Choroid plexus epithelial cell (primary cell): Measurements from ENCODE around the gene AP3M1.

Experiments used
- DNase-seq: peaks from one replicate; pipeline ENCODE4 v3.0.0-alpha.2; 2010; ENCODE audit warnings: low read depth
- H3K4me3 ChIP-seq: 2 replicates; pipeline ENCODE4 v1.5.1; 2011; ENCODE audit warnings: low read depth, mild to moderate bottlenecking, control low read depth, low read length, moderate library complexity
- TF ChIP-seq, protein P1 (sequence below): conservative IDR thresholded peaks from 2 replicates; pipeline ENCODE4 v1.5.1; 2011; ENCODE audit warnings: low read depth, mild to moderate bottlenecking, control low read depth, inconsistent platforms, low read length, moderate library complexity

The AP3M1 gene

DNA sequence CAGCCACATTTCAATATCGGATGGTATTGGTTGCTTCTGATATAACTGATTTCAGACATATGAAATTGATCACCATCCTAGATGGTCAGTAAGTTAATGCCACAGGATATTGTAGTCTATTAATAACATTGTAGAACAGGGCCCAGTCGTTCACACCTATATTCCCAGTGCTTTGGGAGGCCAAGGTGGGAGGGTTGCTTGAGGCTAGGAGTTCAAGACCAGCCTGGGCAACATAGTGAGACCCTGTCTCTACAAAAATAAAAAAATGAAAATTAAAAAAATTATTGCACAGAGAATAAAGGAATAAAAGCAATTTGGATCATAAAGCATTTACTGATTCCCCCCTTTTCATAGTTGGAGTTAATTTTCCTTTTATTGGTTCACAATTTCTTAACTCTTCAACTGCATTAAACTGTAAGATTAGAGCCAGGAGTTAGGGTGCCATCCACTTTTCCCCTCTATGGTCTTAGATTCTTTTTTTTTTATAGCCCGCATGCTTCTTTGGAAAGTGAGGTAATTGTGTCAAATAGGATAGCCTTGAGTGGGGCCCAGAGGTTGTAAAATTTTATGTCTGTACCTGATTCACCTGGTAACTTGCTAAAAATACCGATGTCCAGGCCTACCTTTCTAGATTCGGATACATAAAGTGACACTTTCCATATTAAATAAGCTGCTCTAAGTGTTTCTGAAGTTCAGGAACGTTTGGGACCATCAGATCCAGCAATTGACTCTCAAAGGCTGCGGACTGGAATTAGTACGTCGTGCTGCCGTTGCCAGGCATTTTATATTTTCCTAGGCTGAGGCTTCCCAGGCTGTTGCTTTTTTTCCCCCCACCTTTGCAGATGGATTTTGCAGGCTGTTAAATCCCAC lies 25.1 kb upstream of the AP3M1 start:
- DNase-seq: no peak
- TF ChIP-seq, protein P1, sequence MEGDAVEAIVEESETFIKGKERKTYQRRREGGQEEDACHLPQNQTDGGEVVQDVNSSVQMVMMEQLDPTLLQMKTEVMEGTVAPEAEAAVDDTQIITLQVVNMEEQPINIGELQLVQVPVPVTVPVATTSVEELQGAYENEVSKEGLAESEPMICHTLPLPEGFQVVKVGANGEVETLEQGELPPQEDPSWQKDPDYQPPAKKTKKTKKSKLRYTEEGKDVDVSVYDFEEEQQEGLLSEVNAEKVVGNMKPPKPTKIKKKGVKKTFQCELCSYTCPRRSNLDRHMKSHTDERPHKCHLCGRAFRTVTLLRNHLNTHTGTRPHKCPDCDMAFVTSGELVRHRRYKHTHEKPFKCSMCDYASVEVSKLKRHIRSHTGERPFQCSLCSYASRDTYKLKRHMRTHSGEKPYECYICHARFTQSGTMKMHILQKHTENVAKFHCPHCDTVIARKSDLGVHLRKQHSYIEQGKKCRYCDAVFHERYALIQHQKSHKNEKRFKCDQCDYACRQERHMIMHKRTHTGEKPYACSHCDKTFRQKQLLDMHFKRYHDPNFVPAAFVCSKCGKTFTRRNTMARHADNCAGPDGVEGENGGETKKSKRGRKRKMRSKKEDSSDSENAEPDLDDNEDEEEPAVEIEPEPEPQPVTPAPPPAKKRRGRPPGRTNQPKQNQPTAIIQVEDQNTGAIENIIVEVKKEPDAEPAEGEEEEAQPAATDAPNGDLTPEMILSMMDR: no peak
- peak overlapping the region; percentile 77 for H3K4me3 ChIP-seq

DNA sequence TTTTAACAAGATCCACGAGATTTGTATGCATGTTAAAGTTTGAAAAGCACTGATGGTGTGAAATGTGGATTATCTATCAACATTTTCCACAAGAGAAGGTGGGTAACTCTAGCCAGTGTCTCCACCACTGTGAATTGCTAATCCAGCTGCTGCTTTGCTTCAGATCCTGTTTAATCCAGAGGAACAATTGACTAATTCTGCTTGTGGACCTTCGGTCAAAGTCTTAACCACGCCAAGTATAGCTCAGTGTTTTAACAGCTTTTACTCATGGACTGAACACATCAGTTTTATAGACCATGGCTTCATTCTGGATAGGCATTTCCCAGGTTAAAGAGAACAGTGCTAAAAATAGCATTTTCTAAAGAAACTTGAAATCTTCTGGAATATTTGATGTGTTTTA lies 23.9 kb upstream of the AP3M1 start:
- H3K4me3 ChIP-seq: no peak overlapping the region
- DNase-seq: no peak
- TF ChIP-seq, protein P1: no peak

DNA sequence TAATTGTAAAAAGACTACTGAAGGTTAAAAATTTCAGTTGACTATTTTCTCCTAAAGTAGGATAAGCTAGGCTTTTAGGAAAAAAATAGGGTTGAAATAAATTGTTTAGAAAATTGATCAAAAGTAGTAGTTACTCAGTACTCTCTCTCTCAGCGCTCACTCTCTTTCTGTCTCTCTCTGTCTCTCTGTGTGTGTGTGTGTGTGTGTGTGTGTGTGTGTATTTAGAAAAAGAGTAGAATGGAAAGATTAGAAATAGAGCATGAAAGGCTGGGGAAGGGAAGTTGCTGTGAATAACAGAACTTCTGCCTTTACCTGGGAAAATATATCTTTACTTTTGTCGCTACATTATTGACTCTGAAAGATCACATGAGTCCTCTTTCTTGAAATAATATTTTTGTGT lies 21.0 kb upstream of the AP3M1 start:
- TF ChIP-seq, protein P1: no peak
- no peak overlapping the region for H3K4me3 ChIP-seq
- no peak for DNase-seq

DNA sequence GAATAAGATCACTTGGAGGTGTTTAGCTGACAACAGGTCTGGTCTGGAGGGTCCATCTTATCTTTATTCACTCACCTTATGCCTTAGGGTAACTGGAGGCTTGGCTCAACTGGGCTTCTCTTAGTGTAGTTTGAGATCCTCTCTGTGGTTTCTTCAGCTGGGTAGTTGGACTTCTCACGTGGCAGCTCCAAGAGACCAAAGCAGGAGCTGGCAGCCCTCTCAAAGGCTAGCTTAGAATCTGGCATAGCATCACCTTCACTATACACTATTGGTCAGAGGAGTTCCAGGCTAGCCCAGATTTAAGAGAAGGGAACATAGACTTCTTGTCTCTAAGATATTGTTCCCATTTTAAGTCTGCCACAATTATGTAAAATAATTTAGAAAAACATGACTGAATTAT lies 16.8 kb upstream of the AP3M1 start:
- no peak overlapping the region for H3K4me3 ChIP-seq
- TF ChIP-seq, protein P1: no peak
- DNase-seq: no peak

DNA sequence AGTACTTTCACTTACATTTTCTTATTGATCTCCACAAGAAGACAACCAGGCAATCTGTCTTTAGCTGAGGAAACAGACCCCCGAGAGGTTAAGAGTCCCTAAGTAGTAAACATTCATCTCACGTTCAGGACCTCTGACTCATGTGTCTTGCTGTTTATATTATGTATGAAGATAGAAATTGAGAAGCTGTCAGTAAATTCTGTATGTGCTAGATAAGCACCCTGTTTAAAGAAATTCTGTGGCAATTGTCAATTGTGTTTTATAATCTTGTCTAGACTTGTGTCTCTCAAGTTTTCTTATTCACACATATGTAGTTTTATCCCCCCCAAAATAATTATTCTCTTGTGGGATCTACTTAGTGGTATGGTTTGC lies 14.9 kb upstream of the AP3M1 start:
- no peak overlapping the region for H3K4me3 ChIP-seq
- TF ChIP-seq, protein P1: no peak
- DNase-seq: peak; percentile 52

DNA sequence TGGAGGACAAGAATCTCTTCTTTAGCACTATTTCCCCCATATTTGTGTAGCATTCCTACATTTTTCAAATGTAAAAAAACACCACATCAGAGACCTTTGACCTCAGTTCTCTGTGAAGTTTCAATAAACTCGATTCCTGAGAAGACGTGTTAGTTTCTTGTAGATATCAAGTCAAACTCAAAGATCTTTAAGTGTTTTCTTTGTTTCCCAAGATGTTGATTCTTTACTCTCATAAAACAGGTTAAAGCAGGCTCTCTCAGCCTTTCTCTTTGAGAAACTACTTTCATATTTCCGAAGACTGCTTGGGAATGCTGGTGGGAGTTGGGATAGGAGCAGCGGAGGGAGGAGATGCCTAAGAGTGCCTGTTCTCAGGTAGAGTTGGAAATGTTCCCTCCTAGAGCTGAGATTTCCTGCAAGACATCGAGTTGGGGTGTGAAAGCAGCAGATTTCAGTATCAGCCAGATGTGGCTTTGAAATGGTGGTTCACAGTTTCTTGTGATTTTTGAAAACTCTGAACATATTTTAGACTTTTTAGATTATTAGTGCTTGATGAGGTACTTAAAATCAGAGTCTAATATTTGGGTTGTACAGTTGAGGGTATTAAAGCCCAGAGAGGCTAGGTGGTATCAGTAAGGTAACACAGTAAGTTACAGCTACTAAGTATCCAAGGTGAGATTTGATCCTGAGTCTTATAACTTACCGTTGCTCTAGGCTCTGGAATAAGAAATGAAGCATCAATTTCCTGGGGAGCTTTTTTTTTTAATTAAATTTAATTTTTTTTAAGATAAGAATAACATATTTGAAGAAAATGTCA lies 14.3 kb upstream of the AP3M1 start:
- TF ChIP-seq, protein P1: no peak
- peak overlapping the region; percentile 9 for H3K4me3 ChIP-seq
- DNase-seq: peak; percentile 67
